Measurements from ENCODE around the gene SH3GLB2.

The SH3GLB2 gene
- long read RNA-seq, partial matches to known transcripts = 2 of 2 reads
- long read RNA-seq, other reads (novel, unspliced or antisense) = 0 of 2 reads

DNA sequence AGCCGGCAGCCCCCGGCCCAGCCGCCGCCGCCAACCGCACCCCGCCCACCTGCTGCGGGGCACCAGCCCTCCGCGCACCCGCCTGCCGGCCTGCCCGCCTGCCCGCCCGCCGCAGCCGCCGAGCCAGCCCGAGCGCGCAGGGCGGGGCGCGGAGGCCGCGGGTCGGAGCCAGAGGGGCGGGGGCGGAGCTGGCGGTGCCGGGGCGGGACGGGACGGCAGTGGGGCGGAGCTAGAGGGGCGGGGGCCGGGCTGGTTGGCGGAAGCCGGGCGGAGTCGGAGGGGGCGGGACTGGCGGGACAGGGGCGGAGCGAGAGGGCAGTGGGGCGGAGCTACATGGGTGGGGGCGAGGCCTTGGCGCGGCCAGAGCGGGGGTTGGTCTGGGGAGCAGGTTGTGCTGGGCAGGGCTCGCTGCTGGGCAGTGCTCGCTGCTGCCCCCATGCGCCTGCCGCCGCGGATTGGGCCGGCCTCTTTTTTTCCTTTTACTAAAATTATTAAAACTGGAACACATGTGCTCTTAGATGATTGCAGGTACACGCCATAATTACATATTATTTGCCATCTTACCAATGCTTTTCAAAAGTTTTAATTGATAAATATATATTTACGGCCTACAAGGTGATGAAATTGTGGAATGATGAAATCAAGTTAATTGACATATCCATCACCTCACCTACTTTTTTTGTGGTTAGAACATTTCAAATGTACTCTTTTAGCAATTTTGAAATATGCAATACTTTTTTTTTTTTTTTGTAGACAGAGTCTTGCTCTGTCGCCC, at the start of gene SH3GLB2:
Gene SH3GLB2, minus strand, starts transcription at position 140 of the 775 bp plus-strand sequence. CDS start 177 bp downstream, outside the sequence.
- H3K27ac ChIP-seq (replicated peaks) = no peak within 1 kb of the TSS
- H3K27me3 ChIP-seq (ENCODE audit: insufficient read depth, poor library complexity, severe bottlenecking) = no peaks in the 10 kb centered on the region
- TF ChIP-seq, protein P1, sequence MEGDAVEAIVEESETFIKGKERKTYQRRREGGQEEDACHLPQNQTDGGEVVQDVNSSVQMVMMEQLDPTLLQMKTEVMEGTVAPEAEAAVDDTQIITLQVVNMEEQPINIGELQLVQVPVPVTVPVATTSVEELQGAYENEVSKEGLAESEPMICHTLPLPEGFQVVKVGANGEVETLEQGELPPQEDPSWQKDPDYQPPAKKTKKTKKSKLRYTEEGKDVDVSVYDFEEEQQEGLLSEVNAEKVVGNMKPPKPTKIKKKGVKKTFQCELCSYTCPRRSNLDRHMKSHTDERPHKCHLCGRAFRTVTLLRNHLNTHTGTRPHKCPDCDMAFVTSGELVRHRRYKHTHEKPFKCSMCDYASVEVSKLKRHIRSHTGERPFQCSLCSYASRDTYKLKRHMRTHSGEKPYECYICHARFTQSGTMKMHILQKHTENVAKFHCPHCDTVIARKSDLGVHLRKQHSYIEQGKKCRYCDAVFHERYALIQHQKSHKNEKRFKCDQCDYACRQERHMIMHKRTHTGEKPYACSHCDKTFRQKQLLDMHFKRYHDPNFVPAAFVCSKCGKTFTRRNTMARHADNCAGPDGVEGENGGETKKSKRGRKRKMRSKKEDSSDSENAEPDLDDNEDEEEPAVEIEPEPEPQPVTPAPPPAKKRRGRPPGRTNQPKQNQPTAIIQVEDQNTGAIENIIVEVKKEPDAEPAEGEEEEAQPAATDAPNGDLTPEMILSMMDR (IDR thresholded peaks at IDR 0.05; ENCODE audit: insufficient read depth, low read length) = peak; percentile 74
- TF ChIP-seq, protein P2, sequence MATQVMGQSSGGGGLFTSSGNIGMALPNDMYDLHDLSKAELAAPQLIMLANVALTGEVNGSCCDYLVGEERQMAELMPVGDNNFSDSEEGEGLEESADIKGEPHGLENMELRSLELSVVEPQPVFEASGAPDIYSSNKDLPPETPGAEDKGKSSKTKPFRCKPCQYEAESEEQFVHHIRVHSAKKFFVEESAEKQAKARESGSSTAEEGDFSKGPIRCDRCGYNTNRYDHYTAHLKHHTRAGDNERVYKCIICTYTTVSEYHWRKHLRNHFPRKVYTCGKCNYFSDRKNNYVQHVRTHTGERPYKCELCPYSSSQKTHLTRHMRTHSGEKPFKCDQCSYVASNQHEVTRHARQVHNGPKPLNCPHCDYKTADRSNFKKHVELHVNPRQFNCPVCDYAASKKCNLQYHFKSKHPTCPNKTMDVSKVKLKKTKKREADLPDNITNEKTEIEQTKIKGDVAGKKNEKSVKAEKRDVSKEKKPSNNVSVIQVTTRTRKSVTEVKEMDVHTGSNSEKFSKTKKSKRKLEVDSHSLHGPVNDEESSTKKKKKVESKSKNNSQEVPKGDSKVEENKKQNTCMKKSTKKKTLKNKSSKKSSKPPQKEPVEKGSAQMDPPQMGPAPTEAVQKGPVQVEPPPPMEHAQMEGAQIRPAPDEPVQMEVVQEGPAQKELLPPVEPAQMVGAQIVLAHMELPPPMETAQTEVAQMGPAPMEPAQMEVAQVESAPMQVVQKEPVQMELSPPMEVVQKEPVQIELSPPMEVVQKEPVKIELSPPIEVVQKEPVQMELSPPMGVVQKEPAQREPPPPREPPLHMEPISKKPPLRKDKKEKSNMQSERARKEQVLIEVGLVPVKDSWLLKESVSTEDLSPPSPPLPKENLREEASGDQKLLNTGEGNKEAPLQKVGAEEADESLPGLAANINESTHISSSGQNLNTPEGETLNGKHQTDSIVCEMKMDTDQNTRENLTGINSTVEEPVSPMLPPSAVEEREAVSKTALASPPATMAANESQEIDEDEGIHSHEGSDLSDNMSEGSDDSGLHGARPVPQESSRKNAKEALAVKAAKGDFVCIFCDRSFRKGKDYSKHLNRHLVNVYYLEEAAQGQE (IDR thresholded peaks at IDR 0.05; ENCODE audit: insufficient replicate concordance, low read depth) = no peak
- H3K4me3 ChIP-seq (replicated peaks; ENCODE audit: insufficient read depth, low read length) = peak within 1 kb of the TSS; percentile 53
- DNase-seq (ENCODE audit: low read depth in 1 of 2, low spot score in 1 of 2) = peak; percentile 92 to 94

DNA sequence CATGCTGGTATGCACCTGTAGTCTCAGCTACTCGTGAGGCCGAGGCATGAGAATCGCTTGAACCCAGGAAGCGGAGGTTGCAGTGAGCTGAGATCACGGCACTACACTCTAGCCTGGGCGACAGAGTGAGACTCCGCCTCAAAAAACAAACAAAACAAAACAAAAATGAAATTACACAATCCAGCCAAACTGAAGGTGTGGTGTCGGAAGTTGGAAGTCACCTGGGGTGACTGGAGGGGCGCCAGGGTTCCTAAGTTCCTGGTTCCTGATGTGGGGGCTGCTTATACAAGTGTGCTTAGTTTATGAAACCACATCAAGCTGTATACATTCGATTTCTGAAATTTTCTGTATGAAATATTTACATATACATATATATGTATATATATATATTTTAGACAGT, 49.1 kb upstream of the SH3GLB2 start:
- no peak for TF ChIP-seq SPI1 (IDR thresholded peaks at IDR 0.05; ENCODE audit: borderline replicate concordance, low read depth)
- TF ChIP-seq, protein P2 (IDR thresholded peaks at IDR 0.05; ENCODE audit: insufficient replicate concordance, low read depth) = no peak
- TF ChIP-seq, protein P1 (IDR thresholded peaks at IDR 0.05; ENCODE audit: insufficient read depth, low read length) = no peak
- TF ChIP-seq GABPA (IDR thresholded peaks at IDR 0.05; ENCODE audit: low read depth) = no peak
- no peak for TF ChIP-seq POLR2AphosphoS5 (IDR thresholded peaks at IDR 0.05; ENCODE audit: low read depth)
- H3K4me3 ChIP-seq (replicated peaks; ENCODE audit: insufficient read depth, low read length) = no peak overlapping the region
- DNase-seq (ENCODE audit: low read depth in 1 of 2, low spot score in 1 of 2) = no peak
- H3K27me3 ChIP-seq (ENCODE audit: insufficient read depth, poor library complexity, severe bottlenecking) = no peaks in the 10 kb centered on the region
- H3K27ac ChIP-seq (replicated peaks) = no peak overlapping the region

DNA sequence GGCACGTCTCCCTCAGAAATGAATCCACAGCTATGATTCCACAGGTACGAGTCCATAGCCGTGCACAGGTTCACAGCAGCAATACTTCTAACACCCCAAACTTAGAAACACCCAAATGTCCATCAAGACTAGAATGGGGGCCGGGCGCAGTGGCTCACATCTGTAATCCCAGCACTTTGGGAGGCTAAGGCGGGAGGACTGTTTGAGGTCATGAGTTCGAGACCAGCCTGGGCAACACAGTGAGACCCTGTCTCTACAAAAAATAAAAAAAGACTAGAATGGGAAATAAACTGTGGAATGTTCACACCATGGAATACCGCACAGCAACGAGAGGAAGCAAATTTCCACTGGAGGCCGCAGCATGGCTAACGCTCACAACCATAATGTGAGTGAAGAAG, 48.5 kb upstream of the SH3GLB2 start:
- Histone ChIP-seq H3K27ac (replicated peaks) (no peak overlapping the region), H3K4me3 (replicated peaks; ENCODE audit: insufficient read depth, low read length) (no peak overlapping the region), H3K27me3 (ENCODE audit: insufficient read depth, poor library complexity, severe bottlenecking) (no peaks in the 10 kb centered on the region)
- DNase-seq (ENCODE audit: low read depth in 1 of 2, low spot score in 1 of 2) = no peak
- TF ChIP-seq, protein P1 (IDR thresholded peaks at IDR 0.05; ENCODE audit: insufficient read depth, low read length) = no peak
- no peak for TF ChIP-seq SPI1 (IDR thresholded peaks at IDR 0.05; ENCODE audit: borderline replicate concordance, low read depth)
- no peak for TF ChIP-seq GABPA (IDR thresholded peaks at IDR 0.05; ENCODE audit: low read depth)
- TF ChIP-seq, protein P2 (IDR thresholded peaks at IDR 0.05; ENCODE audit: insufficient replicate concordance, low read depth) = no peak
- TF ChIP-seq POLR2AphosphoS5 (IDR thresholded peaks at IDR 0.05; ENCODE audit: low read depth) = no peak

All from HL-60 (cell line).